Testis (tissue), 2 donors: Measurements from ENCODE around the gene CD276.

Experiments used
- CTCF ChIP-seq, 3 experiments: fragments of 450-650 bp in 2 of 3; fragments of 200-600 bp in 1 of 3; sonication (generic) in 1 of 3; IDR thresholded peaks; one replicate each; pipeline ENCODE4 v1.5.1; 2016 to 2019; ENCODE audit warnings: antibody characterized with exemption in 3 of 3, mild to moderate bottlenecking in 2 of 3, moderate library complexity in 1 of 3
- POLR2A ChIP-seq: fragments of 450-650 bp; IDR thresholded peaks from one replicate; pipeline ENCODE4 v1.6.1; 2017; ENCODE audit warnings: antibody characterized with exemption, mild to moderate bottlenecking, moderate library complexity

GRCh38 chr15:73700041-73700842 is 16.1 kb downstream of the CD276 start:
- TF ChIP-seq CTCF (IDR thresholded peaks at IDR 0.05): peak; percentile 79 to 91 (median 90)
- no peak for TF ChIP-seq POLR2A
